HG02759 (cell line): ENCODE results near the gene PET117.
"Not testable (repeated sequence)": the region's sequence is repeated elsewhere in the genome, so short reads cannot be mapped to it uniquely, and the experiment has no call there.

ENCODE experiments used
- ATAC-seq: cut with Tn5 transposase; IDR thresholded peaks from one replicate; pipeline ENCODE4 v1.9.1; 2021; ENCODE audit warnings: mild to moderate bottlenecking, moderate library complexity; ENCODE audit not compliant: unreplicated experiment

The PET117 gene

GRCh38 chr20:18156045-18156444 is 18.4 kb downstream of the PET117 start:
- no peak for ATAC-seq

- ATAC-seq: no peak
These were observed 26.7 kb downstream of the PET117 start for GRCh38 chr20:18164356-18164755.

GRCh38 chr20:18165553-18165952 is 27.9 kb downstream of the PET117 start:
- ATAC-seq: no peak

GRCh38 chr20:18166241-18166881 is 28.7 kb downstream of the PET117 start:
- no peak for ATAC-seq

GRCh38 chr20:18166950-18167349 is 29.3 kb downstream of the PET117 start:
- no peak for ATAC-seq

GRCh38 chr20:18172379-18172778 is 34.7 kb downstream of the PET117 start:
- ATAC-seq: no peak

GRCh38 chr20:18174906-18175683 is 37.4 kb downstream of the PET117 start:
- no peak for ATAC-seq

- no peak for ATAC-seq
These were observed 38.7 kb downstream of the PET117 start for GRCh38 chr20:18176318-18176785.

GRCh38 chr20:18180366-18180765 is 42.7 kb downstream of the PET117 start:
- not testable (repeated sequence) for ATAC-seq

- no peak for ATAC-seq
These were observed 43.2 kb downstream of the PET117 start for GRCh38 chr20:18180815-18181214.

GRCh38 chr20:18187020-18187419 is 49.4 kb downstream of the PET117 start:
- ATAC-seq: no peak

GRCh38 chr20:18188434-18188833 is 50.8 kb downstream of the PET117 start:
- ATAC-seq: no peak

- no peak for ATAC-seq
These were observed 52.9 kb downstream of the PET117 start for GRCh38 chr20:18190338-18191233.

GRCh38 chr20:18191306-18191705 is 53.6 kb downstream of the PET117 start:
- ATAC-seq: no peak
